Activated CD8-positive, alpha-beta memory T cell treated with anti-CD3 and anti-CD28 coated beads for 36 hours (primary cell): ENCODE results near the gene CYB5D1. TPM values are rescaled to one million over a fixed set of nuclear protein-coding genes. Genes with fewer than 3 reads are reported as not detected.
"Not testable (repeated sequence)": the region's sequence is repeated elsewhere in the genome, so short reads cannot be mapped to it uniquely, and the experiment has no call there.

ENCODE experiments used
- CTCF ChIA-PET: fragments of 350-600 bp; sonication (Branson Sonifier 250); formaldehyde crosslinking; loops from one replicate; lab custom pipeline; 2021; ENCODE audit warnings: antibody characterized with exemption; lab: Charles Lee
- POLR2A ChIA-PET: fragments of 350-600 bp; sonication (Branson Sonifier 250); formaldehyde crosslinking; loops from one replicate; lab custom pipeline; 2021; ENCODE audit warnings: antibody characterized with exemption; lab: Charles Lee
- total RNA-seq, 2 experiments: library from RNA; stranded (reverse); gene quantifications; one replicate each; pipeline ENCODE4 v1.2.3, GENCODE V29; 2021

CYB5D1 gene, protein sequence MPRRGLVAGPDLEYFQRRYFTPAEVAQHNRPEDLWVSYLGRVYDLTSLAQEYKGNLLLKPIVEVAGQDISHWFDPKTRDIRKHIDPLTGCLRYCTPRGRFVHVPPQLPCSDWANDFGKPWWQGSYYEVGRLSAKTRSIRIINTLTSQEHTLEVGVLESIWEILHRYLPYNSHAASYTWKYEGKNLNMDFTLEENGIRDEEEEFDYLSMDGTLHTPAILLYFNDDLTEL
- 10 to 100 TPM; 15.9 to 16.6 TPM for total RNA-seq

DNA sequence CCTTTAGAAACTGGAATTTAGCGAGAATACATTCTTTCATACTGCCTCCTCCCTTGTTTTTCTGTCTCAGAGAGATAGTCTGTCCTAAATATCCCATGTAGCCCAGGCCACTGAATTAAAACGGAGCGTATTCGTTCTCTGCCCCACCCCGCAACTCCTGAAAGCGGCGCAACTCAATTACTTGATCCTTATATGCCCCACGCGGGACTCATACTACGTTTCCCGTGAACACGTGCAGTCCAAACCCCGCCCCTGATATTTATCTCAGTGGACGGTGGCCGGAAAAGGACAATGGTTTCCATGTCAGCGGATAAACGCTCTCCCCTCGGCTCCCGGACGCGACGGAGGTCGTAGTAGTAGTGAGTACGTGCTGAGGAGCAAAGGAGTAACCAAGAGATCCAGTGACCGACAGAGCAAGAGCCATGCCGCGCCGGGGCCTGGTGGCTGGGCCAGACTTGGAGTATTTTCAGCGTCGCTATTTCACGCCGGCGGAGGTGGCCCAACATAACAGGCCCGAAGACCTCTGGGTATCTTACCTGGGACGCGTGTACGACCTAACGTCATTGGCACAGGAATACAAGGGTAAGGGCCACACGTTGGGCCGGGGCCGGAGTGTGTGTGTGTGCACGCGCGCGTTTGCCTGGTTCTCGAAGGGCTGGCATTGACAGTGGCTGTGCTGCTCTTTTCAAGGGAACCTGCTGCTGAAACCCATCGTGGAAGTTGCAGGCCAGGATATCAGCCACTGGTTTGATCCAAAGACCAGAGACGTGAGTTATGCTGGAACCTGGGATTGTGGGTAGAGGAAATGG is at the start of gene CYB5D1:
Gene CYB5D1, plus strand, starts transcription at position 291 of the 809 bp plus-strand sequence. Its CDS starts 132 bp downstream, at position 423.
- CTCF ChIA-PET: interaction anchor here (0.6 to 2.6 kb wide), 14 partner anchors 11 to 538 kb away, joined by 3 to 22 read pairs (median 5); partner anchors contain the start of genes CNTROB and TRAPPC1
- POLR2A ChIA-PET: interaction anchor here (0.6 to 2.9 kb wide), 8 partner anchors 14 to 274 kb away, joined by 3 to 44 read pairs (median 4); partner anchors contain the start of genes CNTROB, MPDU1 and TRAPPC1

DNA sequence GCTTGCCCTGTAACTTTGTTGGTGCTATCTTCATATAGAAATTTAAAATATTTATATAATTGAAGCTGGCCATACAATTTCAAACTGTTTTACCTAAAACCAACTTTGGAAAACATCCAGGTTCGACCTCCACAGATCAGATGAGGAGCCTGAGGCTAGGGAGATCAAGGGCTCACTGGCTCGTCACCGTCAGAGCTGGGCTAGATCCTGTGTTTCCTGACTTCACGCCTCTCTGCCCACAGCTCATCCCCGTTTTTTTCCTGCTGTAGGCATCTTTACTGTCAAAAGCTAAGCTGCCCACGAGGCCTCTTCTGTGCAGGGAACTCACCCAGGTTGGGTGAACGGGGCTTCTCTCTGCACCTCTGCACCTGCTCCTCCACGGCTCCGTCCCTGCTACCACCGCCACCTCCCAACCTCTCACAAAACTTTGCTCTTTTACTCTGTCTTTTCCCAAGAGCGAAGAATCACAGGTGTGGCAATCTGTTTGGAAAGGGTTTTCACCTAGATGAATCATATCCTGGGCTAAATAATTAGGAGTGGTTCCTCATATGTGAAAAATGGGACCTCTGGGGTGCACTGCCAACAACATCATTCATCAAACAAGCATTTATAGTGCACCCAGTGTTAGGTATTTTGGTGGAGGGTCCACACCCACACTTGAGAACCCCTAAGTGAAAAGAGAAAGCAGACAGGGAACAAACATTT is 48.6 kb upstream of the CYB5D1 start:
- CTCF ChIA-PET: no interaction called here

DNA sequence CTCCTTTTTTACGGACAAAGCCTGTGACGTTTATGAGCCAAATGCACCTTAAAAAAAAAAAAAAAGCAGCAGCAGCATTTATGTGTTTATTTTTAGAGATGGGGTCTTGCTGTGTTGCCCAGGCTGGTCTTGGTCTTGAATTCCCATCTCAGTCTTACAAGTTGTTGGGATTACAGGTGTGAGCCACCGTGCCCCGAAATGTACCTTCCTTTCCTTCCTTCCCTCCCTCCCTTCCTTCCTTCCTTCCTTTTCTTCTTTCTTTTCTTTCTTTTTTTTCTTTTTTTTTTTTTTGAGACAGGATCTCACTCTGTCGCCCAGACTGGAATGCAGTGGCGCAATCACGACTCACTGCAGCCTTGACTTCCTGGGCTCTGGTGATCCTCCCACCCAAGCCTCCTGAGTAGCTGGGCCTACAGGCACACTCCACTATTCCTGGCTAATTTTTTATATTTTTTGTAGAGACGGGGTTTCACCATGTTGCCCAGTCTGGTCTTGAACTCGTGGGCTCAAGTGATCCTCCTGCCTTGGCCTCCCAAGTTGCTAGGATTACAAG is 47.9 kb upstream of the CYB5D1 start:
- POLR2A ChIA-PET, CTCF ChIA-PET: not testable (repeated sequence)

More for the DNA sequence above, 48.6 kb upstream of the CYB5D1 start:
- POLR2A ChIA-PET: no interaction called here

DNA sequence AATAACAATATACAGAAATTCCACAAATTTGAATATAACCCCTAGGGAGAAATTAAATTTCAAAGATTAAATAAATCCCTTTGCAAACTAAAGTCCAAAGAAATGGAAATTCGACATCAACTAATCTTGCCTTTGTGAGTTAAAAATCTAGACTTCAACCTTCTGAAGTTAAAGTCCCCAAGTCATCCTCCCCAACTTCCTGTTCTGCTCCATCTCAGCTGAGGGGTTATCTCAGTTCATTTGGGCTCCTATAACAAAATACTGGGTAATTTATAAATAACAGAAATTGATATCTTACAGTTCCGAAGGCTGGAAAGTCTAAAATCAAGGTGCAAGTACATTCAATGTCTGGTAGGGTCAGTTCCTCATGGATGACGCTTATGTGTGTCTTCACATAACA is 46.6 kb upstream of the CYB5D1 start:
- ChIA-PET CTCF (interaction anchor here (1.1 kb wide), 1 partner anchor 12 kb away, joined by 3 read pairs; no protein-coding TSS in a partner anchor), POLR2A (no interaction called here)

DNA sequence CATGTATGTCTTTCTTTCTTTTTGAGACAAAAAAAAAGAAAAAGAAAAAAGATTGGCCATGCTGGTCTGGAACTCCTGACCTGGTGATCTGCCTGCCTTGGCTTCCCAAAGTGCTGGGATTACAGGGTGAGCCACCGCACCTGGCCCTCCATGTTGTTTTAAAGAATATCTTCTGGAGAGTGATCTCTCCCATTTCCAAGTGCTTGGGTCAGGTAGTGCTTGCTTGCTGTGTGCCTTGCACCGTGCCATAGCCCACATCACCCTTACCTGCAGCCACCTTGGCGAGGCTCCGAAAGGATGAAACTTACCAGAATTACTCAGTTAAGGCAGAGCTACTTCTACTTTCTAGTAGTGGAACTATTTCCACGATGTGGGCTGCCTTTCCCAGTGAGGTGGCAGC is 42.8 kb upstream of the CYB5D1 start:
- POLR2A ChIA-PET: no interaction called here
- CTCF ChIA-PET: no interaction called here

DNA sequence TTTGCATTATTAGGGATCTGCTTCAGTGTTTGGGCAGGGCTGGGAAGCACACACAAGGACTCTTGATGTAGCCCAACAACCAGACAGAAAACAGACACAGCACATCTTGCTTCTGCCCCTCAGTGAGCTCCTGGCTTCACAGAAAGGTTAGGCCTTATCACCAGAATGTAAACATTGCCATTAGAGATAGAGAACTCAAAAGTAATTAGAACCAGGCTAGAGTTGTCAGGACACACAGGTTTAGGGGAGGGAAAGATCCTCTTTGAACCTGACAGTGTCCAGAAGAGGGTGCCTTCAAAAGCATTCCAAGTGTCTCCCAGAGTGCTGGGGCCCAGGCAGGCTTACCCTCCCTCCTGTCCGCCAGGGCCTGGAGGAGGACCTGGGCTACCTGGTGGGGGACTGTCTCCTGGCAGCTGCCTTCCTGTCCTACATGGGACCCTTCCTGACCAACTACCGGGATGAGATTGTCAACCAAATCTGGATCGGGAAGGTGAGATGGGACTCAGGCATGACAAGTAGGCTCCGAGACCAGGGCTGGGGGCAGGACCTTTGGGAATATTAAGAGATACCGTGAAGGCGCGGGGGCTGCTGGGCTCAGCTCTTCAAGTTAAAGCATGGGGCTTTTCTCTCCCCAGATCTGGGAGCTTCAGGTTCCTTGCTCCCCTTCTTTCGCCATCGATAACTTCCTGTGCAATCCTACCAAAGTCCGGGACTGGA is 40.7 kb upstream of the CYB5D1 start:
- CTCF ChIA-PET: interaction anchor here (0.8 to 1.3 kb wide), 2 partner anchors 18 to 34 kb away, joined by 3 read pairs; no protein-coding TSS in a partner anchor

DNA sequence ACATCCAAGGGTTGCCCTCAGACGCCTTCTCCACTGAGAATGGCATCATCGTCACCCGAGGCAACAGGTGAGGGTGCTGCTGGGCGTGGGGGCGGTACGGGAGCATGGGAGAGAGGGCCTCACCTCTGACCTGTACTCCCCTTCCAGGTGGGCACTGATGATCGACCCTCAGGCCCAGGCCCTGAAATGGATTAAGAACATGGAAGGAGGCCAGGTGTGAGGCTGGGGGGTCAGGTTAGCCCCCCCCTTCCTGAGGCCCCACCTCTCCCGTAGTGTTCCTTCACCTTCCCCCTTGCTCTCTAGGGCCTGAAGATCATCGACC is 40.2 kb upstream of the CYB5D1 start:
- CTCF ChIA-PET: interaction anchor here (1.3 kb wide), 1 partner anchor 34 kb away, joined by 3 read pairs; no protein-coding TSS in a partner anchor
- POLR2A ChIA-PET: no interaction called here

More for the DNA sequence above, 40.7 kb upstream of the CYB5D1 start:
- POLR2A ChIA-PET: no interaction called here

DNA sequence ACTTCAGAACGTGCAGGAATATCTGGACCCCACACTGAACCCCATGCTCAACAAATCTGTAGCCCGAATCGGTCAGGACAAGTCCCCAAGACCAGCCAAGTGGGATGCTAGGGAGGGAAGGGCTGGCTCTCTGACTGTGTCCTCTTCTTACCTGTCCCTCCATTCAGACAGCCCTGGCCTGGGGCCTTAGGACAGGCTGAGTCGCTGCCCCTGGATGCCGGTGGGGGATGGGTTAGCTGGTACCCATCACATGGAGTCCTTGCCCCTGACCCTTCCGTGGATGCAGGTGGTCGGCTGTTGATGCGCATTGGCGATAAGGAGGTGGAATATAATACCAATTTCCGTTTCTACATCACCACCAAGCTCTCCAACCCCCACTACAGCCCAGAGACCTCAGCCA is 39.8 kb upstream of the CYB5D1 start:
- ChIA-PET POLR2A (no interaction called here), CTCF (interaction anchor here (1.3 kb wide), 1 partner anchor 33 kb away, joined by 3 read pairs; no protein-coding TSS in a partner anchor)

DNA sequence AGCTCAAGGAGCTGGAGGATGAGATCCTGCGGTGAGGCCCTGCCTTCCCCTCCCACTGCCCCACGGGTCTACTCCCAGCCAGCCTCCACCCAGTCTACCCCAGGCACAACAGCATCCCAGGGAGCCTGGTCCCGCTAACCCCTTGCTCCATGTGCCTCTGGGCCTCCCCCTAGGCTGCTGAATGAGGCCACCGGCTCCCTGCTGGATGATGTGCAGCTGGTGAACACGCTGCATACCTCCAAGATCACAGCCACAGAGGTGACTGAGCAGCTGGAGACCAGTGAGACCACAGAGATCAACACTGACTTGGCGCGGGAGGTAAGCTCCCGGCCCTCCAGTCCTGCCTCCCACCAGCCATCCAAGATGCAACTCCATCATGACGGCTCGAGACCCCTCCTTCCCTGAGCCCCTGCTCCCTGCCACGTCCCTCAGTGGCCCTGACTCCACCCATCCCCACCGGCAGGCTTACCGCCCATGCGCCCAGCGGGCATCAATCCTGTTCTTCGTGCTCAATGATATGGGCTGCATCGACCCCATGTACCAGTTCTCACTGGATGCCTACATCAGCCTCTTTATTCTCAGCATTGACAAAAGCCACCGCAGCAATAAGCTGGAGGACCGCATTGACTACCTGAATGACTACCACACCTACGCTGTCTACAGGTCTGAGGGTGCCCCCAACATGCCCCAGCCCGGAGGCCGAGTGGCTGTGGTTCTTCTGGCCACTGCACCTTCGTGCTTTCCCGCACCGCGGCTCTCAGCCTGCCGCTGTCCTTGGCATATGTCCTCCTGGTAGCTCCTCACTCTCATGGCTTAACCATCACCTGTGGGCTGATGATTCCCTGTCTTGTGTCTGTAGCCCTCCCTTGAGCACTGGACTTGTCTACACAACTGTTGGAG is 38.8 kb upstream of the CYB5D1 start:
- POLR2A ChIA-PET: no interaction called here
- CTCF ChIA-PET: no interaction called here

DNA sequence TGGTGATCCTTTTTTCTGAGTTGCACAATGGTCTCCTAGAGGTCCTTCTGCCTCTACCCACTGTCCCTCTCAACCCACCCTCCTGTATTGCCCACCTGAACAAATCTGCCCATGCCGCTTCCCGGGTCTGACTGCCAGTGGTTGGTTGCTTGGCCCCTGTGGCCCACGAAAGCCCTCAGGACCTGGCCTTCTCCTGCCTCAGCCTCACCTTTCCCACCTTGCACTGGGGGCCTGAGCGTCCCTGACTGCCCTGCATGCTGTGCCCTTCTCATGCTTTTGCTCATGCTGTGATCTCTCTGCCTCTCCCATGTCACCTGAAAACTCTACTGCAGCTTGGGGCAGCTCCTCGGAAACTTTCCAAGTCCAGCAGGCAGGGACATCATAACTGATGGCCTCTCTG is 37.6 kb upstream of the CYB5D1 start:
- ChIA-PET POLR2A (no interaction called here), CTCF (interaction anchor here (0.9 kb wide), 1 partner anchor 77 kb away, joined by 5 read pairs; no protein-coding TSS in a partner anchor)

DNA sequence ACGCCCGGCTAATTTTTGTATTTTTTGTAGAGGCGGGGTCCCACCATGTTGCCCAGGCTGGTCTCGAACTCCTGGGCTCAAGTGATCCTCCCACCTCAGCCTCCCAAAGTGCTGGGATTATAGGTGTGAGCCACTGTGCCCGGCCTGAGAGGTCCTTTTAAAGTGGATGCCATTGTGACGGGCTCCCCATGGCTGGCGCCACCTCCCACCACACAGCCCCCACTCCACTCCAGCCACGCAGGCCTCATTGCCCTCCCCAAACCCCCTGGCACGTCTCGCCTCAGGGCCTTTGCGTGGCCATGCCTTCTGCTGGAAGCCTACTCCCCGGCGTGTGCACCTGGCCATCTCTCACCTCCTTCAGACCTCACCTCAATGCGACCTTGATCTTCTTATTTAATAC is 35.7 kb upstream of the CYB5D1 start:
- POLR2A ChIA-PET: no interaction called here
- CTCF ChIA-PET: interaction anchor here (0.6 to 2.5 kb wide), 10 partner anchors 9 to 225 kb away, joined by 3 to 17 read pairs (median 3); partner anchors contain the start of genes KDM6B and NAA38

DNA sequence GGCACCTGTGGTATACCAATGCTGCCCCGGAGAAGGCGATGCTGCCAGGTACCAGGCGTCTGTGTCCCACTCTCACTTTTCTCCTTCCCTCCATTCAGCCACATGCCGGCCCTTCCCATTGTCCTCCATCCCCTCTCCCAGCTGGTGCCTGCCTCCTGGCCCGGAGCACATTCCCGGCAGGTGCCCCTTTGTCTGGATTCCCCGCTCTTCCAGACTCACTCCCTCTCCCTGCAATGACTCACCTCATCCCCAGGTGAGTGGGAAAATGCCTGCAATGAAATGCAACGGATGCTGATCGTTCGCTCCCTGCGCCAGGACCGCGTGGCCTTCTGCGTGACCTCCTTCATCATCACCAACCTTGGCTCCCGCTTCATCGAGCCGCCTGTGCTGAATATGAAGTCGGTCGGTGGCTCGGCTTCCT is 34.2 kb upstream of the CYB5D1 start:
- ChIA-PET POLR2A (interaction anchor here (0.5 kb wide), 1 partner anchor 110 kb away, joined by 4 read pairs; no protein-coding TSS in a partner anchor), CTCF (interaction anchor here (0.6 to 2.5 kb wide), 18 partner anchors 7 to 217 kb away, joined by 3 to 17 read pairs (median 4); partner anchors contain the start of genes KDM6B, NAA38 and WRAP53)

DNA sequence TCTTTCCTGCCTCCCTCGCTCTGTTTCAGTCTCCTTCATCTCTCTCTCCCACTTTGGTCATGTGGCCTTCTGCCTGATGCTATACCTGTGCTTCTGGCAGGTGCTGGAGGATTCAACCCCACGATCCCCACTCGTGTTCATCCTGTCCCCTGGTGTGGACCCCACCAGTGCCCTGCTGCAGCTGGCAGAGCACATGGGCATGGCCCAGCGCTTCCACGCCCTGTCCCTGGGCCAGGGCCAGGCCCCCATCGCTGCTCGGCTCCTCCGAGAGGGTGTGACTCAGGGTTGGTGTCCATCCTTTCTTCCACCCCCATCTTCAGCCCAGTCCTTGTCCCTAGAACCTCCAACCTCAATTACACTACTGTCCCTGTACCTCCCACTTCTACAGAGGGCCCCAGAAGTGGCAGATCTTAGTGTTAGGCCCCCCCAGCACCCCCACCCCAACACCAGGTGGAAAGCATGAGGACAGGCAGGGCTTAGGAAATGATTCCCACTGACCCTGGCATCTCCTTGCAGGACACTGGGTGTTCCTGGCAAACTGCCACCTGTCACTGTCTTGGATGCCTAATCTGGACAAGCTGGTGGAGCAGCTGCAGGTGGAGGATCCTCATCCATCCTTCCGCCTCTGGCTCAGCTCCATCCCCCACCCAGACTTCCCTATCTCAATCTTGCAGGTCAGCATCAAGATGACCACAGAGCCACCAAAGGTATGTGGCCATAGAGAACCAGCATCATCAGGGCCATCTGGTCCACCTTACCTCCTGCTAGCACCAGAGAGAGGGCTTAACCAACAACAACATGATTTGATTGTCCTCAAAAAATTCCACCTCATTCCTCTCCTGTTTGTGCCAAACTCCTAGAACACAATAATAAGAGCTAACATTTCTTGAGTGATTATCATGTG is 33.5 kb upstream of the CYB5D1 start:
- CTCF ChIA-PET: interaction anchor here (0.7 to 2.5 kb wide), 8 partner anchors 8 to 217 kb away, joined by 3 to 12 read pairs (median 4); partner anchors contain the start of genes KDM6B and WRAP53
- POLR2A ChIA-PET: no interaction called here

DNA sequence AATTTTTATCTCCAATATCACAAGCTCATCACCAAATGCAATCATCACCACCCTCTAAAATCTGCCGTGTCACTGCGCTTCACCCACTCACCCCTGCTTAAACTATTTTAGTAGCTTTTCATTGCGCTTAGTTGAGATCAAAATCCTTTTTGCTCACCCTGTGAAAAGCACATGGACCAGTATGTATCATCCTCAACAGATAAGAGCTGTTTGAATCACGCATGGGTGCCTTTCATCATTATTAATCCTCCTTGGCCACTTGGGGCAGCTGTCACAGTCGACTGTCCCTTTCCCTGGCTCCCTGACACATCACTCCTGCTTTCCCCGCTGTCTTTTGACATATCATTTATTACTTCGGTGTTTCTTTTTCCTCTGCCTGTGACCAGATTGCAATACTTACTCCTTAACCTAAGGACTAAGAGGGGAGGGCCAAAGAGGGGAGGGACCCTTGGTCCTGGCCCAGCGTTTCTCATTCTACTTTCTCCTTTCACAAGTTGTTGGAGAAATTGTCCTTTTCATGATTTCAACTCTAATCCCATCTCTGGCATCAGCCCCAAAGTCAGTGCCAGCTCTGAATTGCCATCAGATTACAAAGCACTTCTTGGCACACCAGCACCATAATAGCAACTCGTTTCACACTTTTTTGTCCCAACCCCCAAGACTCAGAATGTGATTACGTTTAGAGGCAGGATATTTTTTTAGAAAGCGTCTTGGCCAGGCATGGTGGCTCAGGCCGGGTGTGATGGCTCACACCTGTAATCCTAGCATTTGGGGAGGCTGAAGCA is 32.4 kb upstream of the CYB5D1 start:
- CTCF ChIA-PET: interaction anchor here (0.6 to 1.6 kb wide), 10 partner anchors 9 to 216 kb away, joined by 3 to 6 read pairs (median 4); no protein-coding TSS in a partner anchor
- POLR2A ChIA-PET: no interaction called here

DNA sequence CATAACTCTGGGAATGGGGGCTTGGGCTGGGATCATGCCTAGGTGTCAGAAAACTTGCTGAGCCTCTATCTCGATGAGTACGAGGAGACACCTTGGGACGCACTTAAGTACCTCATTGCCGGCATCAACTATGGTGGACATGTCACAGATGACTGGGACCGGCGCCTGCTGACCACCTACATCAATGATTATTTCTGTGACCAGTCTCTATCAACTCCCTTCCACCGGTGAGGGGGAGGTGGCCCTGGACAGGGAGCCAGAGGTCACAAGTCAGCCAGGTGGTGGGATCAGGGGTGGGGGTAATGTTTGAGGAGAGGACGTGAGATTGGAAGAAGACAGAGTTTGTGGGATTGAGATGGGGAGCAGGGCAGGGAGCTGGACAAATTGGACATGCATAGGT is 27.2 kb upstream of the CYB5D1 start:
- CTCF ChIA-PET: interaction anchor here (1.2 kb wide), 1 partner anchor 8 kb away, joined by 3 read pairs; no protein-coding TSS in a partner anchor

More for the DNA sequence above, 27.2 kb upstream of the CYB5D1 start:
- POLR2A ChIA-PET: no interaction called here
